HepG2 (cell line): Measurements from ENCODE around the gene ABCG5. TPM values are rescaled to one million over a fixed set of nuclear protein-coding genes. Genes with fewer than 3 reads are reported as not detected.

Experiments
- ARNT2 ChIP-seq: sonication (generic); formaldehyde crosslinking; IDR thresholded peaks from 2 replicates; pipeline ENCODE4 v1.8.0; 2022; ENCODE audit warnings: mild to moderate bottlenecking, low read depth, missing genetic modification reagents, moderate library complexity
- CENPX ChIP-seq: sonication (generic); formaldehyde crosslinking; IDR thresholded peaks from 2 replicates; pipeline ENCODE4 v1.9.0; 2021; ENCODE audit warnings: mild to moderate bottlenecking, missing genetic modification reagents, moderate library complexity
- HCFC1 ChIP-seq: fragments of 150-350 bp; IDR thresholded peaks from 2 replicates; pipeline ENCODE4 v1.6.1; 2014; ENCODE audit warnings: low read depth, low read length
- HOMEZ ChIP-seq: IDR thresholded peaks from 2 replicates; pipeline ENCODE4 v1.6.1; 2016; ENCODE audit warnings: low read depth
- RFX3 ChIP-seq: IDR thresholded peaks from 2 replicates; pipeline ENCODE4 v1.6.1; 2016; ENCODE audit warnings: missing biosample characterization, missing genetic modification reagents
- SOX6 ChIP-seq, 2 experiments: fragments of 450-650 bp in 1 of 2; sonication (generic) in 1 of 2; formaldehyde crosslinking in 1 of 2; IDR thresholded peaks; 2 replicates each; pipeline versions ENCODE4 v1.4.0 to v1.6.1; 2017 to 2020; ENCODE audit warnings: antibody characterized with exemption in 1 of 2, mild to moderate bottlenecking in 1 of 2, missing genetic modification reagents in 1 of 2
- ZBTB2 ChIP-seq: sonication (generic); formaldehyde crosslinking; IDR thresholded peaks from 2 replicates; pipeline ENCODE4 v1.8.0; 2022; ENCODE audit warnings: low read depth, missing genetic modification reagents
- ZNF354B ChIP-seq: sonication (generic); formaldehyde crosslinking; IDR thresholded peaks from 2 replicates; pipeline ENCODE4 v1.8.0; 2022; ENCODE audit warnings: mild to moderate bottlenecking, missing genetic modification reagents
- ZNF605 ChIP-seq: sonication (generic); formaldehyde crosslinking; IDR thresholded peaks from 2 replicates; pipeline ENCODE4 v1.8.0; 2022; ENCODE audit warnings: mild to moderate bottlenecking, missing genetic modification reagents
- ZNF782 ChIP-seq: sonication (generic); formaldehyde crosslinking; IDR thresholded peaks from 2 replicates; pipeline ENCODE4 v1.4.0; 2020; ENCODE audit warnings: missing genetic modification reagents, mild to moderate bottlenecking, borderline replicate concordance
- ZXDC ChIP-seq: sonication (generic); formaldehyde crosslinking; IDR thresholded peaks from 2 replicates; pipeline ENCODE4 v1.5.0; 2020; ENCODE audit warnings: mild to moderate bottlenecking, missing genetic modification reagents
- polyA plus RNA-seq, 8 experiments: library from polyadenylated mRNA; depleted of rRNA in 3 of 8; stranded (reverse) in 7 of 8; unstranded in 1 of 8; fragments of >200 nt; fragmentation: Illumina TruSeq in 4 of 8; extraction: Trizol in 4 of 8; gene quantifications; 2 replicates each; pipeline versions ENCODE4 v1.2.1 to v1.2.3, GENCODE V29; 2011 to 2016; ENCODE audit warnings: low read depth in 4 of 8, missing spikeins in 1 of 8, mixed read lengths in 1 of 8; ENCODE audit not compliant: insufficient read depth in 1 of 8
- total RNA-seq, 5 experiments: library from RNA; depleted of rRNA; stranded (reverse); fragments of >200 nt; fragmentation: Illumina TruSeq; extraction: Trizol; gene quantifications; 2 replicates each; pipeline ENCODE4 v1.2.3, GENCODE V29; 2016; ENCODE audit warnings: low read depth in 1 of 5
- TF ChIP-seq, protein P1 (sequence below): sonication (generic); formaldehyde crosslinking; IDR thresholded peaks from 2 replicates; pipeline ENCODE4 v1.4.0; 2020; ENCODE audit warnings: mild to moderate bottlenecking, missing genetic modification reagents
- TF ChIP-seq, protein P2 (sequence below): sonication (generic); formaldehyde crosslinking; IDR thresholded peaks from 2 replicates; pipeline ENCODE4 v1.4.0; 2020; ENCODE audit warnings: mild to moderate bottlenecking, low read depth, missing genetic modification reagents

Gene ABCG5
- total and polyA plus RNA-seq, 2 of the 13 experiments (the other 11 are each of a cell fraction or from before 2014, with no cell fraction given): 15.1 to 39.0 TPM

- TF ChIP-seq CENPX (CRISPR knock-in tag) (no peak), ARNT2 (CRISPR knock-in tag) (no peak), ZNF605 (CRISPR knock-in tag) (0 out of 2 replicates have a peak, but pooled peaks have one; percentile 10), ZBTB2 (CRISPR knock-in tag) (no peak), HCFC1 (no peak), HOMEZ (CRISPR knock-in tag) (no peak), SOX6 (IDR thresholded peaks at IDR 0.05) (no peak), SOX6 (CRISPR knock-in tag; IDR thresholded peaks at IDR 0.05) (no peak), ZNF354B (0 out of 2 replicates have a peak, but pooled peaks have one; percentile 32), RFX3 (CRISPR knock-in tag) (no peak), ZXDC (CRISPR knock-in tag) (no peak), ZNF782 (no peak)
- TF ChIP-seq, protein P1, sequence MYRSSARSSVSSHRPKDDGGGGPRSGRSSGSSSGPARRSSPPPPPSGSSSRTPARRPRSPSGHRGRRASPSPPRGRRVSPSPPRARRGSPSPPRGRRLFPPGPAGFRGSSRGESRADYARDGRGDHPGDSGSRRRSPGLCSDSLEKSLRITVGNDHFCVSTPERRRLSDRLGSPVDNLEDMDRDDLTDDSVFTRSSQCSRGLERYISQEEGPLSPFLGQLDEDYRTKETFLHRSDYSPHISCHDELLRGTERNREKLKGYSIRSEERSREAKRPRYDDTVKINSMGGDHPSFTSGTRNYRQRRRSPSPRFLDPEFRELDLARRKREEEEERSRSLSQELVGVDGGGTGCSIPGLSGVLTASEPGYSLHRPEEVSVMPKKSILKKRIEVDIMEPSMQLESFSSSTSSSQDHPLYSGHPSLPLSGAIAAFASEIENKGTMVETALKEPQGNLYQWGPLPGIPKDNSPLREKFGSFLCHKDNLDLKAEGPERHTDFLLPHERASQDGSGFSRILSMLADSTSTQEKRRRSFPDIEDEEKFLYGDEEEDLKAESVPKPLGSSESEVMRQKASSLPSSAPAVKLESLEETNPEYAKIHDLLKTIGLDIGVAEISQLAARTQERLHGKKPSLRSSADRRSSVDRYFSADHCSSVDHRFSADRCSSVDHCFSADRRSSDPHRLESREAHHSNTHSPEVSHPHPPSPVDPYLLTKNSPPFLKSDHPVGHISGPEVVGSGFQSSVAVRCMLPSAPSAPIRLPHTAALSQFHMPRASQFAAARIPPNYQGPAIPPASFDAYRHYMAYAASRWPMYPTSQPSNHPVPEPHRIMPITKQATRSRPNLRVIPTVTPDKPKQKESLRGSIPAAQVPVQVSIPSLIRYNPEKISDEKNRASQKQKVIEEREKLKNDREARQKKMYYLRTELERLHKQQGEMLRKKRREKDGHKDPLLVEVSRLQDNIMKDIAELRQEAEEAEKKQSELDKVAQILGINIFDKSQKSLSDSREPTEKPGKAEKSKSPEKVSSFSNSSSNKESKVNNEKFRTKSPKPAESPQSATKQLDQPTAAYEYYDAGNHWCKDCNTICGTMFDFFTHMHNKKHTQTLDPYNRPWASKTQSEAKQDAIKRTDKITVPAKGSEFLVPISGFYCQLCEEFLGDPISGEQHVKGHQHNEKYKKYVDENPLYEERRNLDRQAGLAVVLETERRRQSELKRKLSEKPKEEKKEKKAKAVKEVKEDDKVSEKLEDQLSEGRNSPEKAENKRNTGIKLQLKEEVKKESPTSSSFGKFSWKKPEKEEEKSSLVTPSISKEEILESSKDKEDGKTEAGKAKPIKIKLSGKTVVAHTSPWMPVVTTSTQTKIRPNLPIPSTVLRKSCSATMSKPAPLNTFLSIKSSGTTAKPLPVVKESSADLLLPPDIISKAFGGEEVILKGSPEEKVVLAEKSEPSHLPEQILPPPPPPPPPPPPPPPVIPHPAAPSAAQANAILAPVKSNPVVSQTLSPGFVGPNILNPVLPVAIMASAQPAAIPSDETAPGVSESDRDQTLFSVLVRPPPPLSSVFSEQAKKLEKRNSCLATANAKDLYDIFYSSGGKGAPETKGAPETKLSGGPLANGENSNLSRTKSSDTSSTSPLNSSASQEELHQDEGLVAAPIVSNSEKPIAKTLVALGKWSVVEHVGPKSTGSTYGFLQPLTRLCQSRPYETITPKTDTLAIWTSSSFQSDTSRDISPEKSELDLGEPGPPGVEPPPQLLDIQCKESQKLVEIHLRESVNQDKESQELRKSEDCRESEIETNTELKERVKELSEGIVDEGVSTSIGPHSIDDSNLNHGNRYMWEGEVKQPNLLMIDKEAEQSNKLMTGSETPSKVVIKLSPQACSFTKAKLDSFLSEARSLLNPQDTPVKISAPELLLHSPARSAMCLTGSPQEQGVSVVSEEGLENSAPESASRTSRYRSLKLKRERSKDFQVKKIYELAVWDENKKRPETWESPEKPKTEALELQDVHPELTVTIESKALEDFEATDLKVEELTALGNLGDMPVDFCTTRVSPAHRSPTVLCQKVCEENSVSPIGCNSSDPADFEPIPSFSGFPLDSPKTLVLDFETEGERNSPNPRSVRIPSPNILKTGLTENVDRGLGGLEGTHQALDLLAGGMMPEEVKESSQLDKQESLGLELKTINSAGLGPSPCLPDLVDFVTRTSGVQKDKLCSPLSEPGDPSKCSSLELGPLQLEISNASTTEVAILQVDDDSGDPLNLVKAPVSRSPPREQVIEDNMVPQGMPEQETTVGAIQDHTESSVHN: peak; percentile 29; the same call in 1 of the 2 replicates
- TF ChIP-seq, protein P2, sequence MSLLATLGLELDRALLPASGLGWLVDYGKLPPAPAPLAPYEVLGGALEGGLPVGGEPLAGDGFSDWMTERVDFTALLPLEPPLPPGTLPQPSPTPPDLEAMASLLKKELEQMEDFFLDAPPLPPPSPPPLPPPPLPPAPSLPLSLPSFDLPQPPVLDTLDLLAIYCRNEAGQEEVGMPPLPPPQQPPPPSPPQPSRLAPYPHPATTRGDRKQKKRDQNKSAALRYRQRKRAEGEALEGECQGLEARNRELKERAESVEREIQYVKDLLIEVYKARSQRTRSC (CRISPR knock-in tag): no peak; the same call in 1 of the 2 replicates
Observed at GRCh38 chr2:43837831-43838559, 644 bp downstream of the ABCG5 start (continued).
